HG03558 (cell line): ENCODE measurements around the gene HAPLN2.
"Not testable (repeated sequence)": the region's sequence is repeated elsewhere in the genome, so short reads cannot be mapped to it uniquely, and the experiment has no call there.

ENCODE experiments used
- ATAC-seq: cut with Tn5 transposase; IDR thresholded peaks from one replicate; pipeline ENCODE4 v1.9.1; 2021; ENCODE audit warnings: moderate number of reproducible peaks; ENCODE audit not compliant: unreplicated experiment; ENCODE audit errors: extremely low read depth

Gene HAPLN2

DNA sequence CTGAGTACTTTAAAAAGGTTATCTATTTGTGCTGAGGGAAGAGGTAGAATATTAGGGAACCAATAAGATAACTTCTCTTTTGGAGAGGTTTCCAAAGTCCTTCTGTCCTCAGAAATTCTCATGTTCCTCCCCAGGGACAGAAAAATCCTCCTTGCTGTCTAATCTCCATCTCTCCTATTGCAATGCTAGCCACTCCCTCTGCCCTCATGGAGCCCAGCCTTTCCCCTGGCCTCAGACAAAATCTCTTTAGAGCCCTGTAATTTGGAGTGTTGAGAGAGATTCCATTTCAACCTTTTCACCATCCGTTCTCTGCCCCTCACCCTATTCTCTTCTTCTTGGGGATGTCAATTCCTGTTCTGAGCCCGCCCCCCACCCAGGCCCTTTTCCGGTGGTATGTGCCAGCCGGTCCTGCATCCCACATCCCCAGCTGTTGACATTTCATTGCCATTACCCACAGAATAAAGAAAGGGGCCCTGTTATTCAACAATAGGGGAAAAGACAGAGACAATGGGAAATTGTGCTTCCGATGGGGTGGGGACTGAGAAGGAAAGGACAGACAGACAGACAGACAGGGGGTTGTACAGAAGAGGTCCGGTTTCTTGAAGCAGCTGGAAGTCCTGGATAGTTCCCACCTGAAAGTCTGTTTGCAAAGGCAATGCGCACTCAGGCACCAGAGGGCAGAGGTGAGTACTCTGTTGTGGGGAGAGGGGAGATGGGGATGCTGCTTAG is at the start of gene HAPLN2:
Gene HAPLN2, plus strand, starts transcription at position 563 of the 729 bp plus-strand sequence. CDS start 4,076 bp downstream, outside the sequence.
- no peak for ATAC-seq

GRCh38 chr1:156571261-156571852 is 47.9 kb upstream of the HAPLN2 start:
- ATAC-seq, result no peak

DNA sequence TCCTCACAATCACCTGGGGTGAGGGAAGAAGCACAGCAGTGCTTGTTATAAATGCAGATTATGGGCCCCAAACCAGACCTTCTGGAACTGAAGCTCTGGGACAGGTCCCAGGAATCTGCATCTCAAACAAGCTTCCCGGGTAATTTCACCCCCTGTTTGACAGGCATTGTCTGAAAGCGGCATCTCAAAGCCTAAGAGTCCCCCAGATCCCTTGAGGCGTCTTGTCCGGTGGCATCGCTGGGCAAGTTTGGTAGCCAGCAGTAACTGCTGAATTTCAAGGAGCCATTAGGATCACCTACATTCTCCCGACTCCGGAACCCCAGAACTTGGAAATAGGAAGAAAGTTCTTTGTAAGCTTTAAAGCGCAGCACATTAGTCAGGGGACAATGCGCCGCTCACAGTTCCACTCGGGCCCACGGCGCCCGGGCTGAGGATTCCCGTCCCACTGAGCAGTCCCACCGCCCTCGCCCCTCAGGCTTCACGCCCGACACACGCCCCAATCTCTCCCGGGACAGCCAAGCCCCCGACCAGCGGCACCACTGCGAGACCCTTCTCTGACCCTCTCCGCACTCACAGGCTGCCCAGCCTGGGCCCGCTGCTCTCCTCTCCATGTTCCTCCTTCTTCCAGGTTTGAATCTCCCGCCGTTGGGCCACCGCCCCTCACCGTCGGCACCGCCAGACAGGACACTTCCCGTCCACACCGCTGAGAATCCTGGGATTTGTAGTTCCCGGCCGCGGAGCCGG is 47.1 kb upstream of the HAPLN2 start, which contains the start of gene IQGAP3:
Gene IQGAP3, minus strand, starts transcription at position 647 of the 744 bp plus-strand sequence. Its CDS starts 36 bp downstream, at position 611.
- no peak for ATAC-seq

GRCh38 chr1:156572663-156573018 is 46.6 kb upstream of the HAPLN2 start:
- ATAC-seq, result no peak

DNA sequence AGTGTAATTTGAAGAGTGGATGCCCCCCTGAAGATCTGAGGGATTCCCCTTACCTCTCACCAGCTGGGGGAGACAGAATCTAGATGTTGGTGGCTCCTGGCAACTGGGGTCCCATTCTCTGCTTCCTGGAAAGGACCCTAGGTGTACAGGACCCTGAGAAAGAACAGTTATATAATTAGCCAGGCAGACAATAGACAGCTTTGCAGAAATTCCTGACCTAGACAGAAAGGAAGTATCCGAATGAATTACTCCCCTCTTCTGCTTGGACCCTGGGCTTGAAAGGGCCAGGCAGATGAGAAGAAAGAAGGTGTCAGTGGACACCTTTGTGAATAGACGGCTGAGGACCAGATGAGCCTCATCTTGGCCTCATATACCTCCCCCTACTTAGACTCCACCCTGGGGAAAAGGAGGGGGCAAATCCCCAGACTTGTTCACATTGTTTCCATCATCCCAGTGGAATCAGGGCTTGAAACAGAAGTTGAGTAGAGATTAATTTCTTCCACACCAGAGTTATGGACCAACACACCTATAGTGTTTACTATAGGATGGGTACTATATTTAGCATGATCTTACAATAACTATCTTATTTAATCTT is 45.1 kb upstream of the HAPLN2 start:
- ATAC-seq, result no peak

- ATAC-seq, result no peak
Observed at GRCh38 chr1:156577550-156577949, 41.7 kb upstream of the HAPLN2 start.

- no peak for ATAC-seq
Observed at GRCh38 chr1:156578055-156578454, 41.2 kb upstream of the HAPLN2 start.

DNA sequence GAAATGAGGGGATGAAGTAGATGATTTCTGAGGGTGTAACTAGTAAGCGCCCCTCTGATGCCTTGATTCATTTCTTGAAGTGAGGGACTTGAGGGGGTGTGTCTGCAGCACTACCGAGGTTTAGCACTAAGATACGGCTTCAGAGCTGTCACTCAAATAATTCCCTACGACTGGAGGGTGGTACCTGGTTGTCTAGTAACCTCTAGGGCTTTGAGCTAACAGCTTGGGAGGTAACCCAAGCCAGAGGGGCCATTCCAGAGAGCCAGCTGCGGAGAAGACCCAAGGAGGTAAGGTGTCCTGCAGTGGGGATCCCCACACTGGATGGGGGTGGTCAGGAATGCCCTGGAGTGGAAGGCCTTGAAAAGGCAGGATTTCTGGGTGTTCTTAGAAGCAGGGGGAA is 39.7 kb upstream of the HAPLN2 start, which contains the start of gene TTC24:
Gene TTC24, plus strand, starts transcription at position 252 of the 400 bp plus-strand sequence. CDS start 1,642 bp downstream, outside the sequence.
- no peak for ATAC-seq

DNA sequence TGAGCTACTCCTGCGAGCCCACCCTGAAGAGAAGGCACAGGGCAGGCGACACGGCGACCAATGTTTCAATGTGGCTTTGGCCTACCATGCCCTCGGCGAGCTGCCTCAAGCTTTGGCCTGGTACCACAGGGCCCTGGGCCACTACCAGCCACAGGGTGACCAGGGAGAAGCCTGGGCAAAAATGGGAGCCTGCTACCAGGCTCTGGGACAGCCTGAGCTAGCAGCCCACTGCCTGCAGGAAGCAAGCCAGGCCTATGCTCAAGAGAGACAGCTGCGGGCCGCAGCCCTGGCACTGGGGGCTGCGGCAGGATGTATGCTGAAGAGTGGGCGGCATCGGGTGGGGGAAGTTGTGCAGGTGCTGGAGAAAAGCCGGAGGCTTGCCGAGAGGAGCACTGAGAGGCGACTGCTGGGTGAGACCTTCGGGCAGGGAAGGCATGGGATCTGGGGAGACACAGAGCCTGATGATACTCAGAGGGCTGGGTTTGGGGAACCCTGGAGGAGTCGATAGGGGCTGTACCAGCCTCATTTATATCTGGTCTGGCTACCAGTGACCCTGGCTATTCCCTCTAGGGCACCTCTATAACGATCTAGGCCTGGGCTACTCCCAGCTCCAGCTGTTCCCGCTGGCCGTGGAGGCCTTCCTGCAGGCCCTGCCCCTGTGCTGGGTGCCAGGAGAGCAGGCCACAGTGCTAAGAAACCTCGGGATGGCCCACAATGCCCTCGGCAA is 37.4 kb upstream of the HAPLN2 start:
- ATAC-seq, result no peak

DNA sequence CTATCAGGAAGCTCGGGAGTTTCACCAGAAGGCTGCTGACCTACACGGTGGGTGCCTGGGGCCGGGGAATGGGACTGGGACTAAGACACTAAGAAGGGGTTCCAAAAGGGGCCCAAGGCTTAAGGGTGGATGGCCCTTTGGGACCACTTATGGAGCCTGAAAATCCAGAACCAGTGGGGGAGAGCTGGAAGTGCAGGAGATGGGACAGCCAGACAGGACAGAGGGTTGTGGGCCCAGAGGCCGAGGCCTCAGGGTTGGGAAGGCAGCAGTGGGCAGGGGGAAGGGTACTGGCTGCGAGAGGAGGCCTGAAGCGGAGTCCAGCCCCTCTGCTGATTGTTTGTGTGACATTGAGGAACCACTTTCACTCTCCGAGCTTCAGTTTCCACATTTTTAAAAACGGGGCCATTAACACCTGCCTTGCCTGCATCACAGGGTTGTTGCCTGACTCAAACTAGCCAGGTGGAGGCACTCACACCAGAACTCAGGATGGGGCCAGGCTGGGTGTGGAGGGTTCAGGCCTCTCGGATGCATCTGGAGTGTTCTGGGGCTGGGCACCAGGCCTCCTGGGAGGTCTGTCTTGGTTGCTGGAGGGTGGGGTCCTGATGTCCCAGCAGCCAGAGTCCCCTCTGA is 36.7 kb upstream of the HAPLN2 start:
- ATAC-seq, result no peak

GRCh38 chr1:156583821-156584622 is 35.2 kb upstream of the HAPLN2 start:
- ATAC-seq, result no peak

- no peak for ATAC-seq
Observed at GRCh38 chr1:156584813-156585212, 34.4 kb upstream of the HAPLN2 start.

DNA sequence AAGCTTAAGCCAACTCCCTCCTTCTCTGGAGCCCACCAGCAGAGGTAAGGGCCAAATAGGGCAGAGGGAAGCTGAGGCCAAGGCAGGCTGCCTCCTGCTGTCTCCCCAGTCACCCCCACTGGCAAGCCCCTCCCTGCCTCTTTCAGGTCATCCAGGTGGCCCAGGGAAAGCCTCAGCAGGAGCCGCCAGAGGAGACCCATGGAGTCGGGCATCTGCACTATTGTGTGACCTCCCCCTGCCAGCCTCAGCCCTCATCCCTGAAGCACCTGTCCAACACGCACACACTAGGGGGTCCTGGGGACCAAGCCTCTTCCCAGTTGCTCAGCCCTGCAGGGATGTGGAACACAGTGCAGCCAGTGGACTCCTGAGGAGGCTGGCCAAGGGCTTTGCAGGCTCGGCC is 32.9 kb upstream of the HAPLN2 start:
- no peak for ATAC-seq

DNA sequence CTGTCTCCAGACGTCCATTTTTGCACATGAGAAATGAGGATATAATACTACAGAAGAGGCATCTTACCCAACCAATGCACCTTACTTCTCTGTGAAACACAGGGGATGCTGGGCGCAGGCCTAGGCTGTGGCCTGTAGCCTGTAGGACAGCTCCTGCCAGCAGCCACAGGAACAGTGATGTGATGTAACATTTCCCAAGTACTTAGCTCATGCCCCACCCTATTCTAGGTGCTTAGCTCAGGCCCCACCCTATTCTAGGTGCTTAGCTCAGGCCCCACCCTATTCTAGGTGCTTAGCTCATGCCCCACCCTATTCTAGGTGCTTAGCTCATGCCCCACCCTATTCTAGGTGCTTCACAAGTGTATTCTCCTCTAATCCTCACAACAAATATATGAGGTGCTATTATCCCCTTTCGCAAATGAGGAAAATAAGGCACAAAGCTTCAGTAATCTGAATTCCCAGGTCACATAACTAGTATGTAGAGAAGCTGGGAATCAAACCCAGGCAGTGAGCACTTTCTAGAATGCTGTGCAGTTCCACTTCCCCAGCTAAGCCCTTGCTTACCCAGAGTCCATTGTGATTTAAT is 32.2 kb upstream of the HAPLN2 start:
- ATAC-seq, result no peak

GRCh38 chr1:156587927-156588326 is 31.3 kb upstream of the HAPLN2 start:
- not testable (repeated sequence) for ATAC-seq

DNA sequence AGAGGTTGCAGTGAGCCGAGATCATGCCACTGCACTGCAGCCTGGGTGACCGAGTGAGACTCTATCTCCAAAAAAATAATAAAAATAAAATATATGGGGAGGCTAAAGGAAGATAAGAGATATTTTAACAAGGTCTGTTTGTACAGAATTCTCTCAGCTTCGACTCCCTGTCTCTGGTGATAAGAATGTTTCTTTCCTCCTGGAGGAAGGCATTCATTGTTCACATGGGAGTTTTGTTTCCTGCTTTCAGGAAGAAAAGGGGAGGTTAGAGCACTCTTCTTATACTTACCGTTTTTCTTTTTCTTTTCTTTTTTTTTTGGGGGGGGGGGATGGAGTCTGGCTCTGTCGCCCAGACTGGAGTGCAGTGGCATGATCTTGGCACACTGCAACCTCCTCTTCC is 29.7 kb upstream of the HAPLN2 start:
- ATAC-seq, result no peak

GRCh38 chr1:156590326-156591180 is 28.7 kb upstream of the HAPLN2 start:
- ATAC-seq, result no peak

DNA sequence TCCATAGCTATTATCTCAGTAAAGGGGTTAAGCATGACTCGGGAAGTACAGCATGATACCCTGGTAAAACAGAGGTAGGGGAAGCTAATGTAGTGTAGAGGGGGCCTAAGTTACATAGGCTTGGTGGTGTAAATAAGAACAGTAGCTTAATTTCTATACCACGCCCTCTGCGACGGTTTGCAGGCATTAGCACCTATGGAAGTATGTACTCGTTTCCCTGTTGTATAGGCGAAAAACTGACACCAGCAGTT is 28.1 kb upstream of the HAPLN2 start:
- ATAC-seq, result no peak
